Activated naive CD4-positive, alpha-beta T cell treated with Interleukin-2 at 50 U/mL for 16 hours (primary cell): ENCODE measurements around the gene ARNT2.

ENCODE experiments used
- DNase-seq: peaks from one replicate; pipeline ENCODE4 v3.0.0-alpha.2; 2020

ARNT2 gene

GRCh38 chr15:80580536-80581260, 176.5 kb downstream of the ARNT2 start:
- no peak for DNase-seq

- no peak for DNase-seq
These were observed 177.8 kb downstream of the ARNT2 start for GRCh38 chr15:80581976-80582375.

- no peak for DNase-seq
These were observed 178.7 kb downstream of the ARNT2 start for GRCh38 chr15:80582816-80583423.

GRCh38 chr15:80584561-80584964, 180.4 kb downstream of the ARNT2 start:
- DNase-seq = no peak

- DNase-seq = no peak
These were observed 180.9 kb downstream of the ARNT2 start for GRCh38 chr15:80584973-80585525.

GRCh38 chr15:80585544-80586018, 181.4 kb downstream of the ARNT2 start:
- DNase-seq = no peak

GRCh38 chr15:80586161-80586560, 182.0 kb downstream of the ARNT2 start:
- no peak for DNase-seq

GRCh38 chr15:80587007-80587406, 182.8 kb downstream of the ARNT2 start:
- DNase-seq = no peak

GRCh38 chr15:80587816-80588456, 183.8 kb downstream of the ARNT2 start:
- DNase-seq = no peak

GRCh38 chr15:80588801-80589200, 184.6 kb downstream of the ARNT2 start:
- no peak for DNase-seq

GRCh38 chr15:80590761-80591355, 186.7 kb downstream of the ARNT2 start:
- DNase-seq = no peak

GRCh38 chr15:80591471-80591870, 187.3 kb downstream of the ARNT2 start:
- no peak for DNase-seq

GRCh38 chr15:80591938-80592825, 188.0 kb downstream of the ARNT2 start:
- no peak for DNase-seq

- no peak for DNase-seq
These were observed 189.4 kb downstream of the ARNT2 start for GRCh38 chr15:80593486-80594030.

GRCh38 chr15:80594091-80594889, 190.1 kb downstream of the ARNT2 start:
- DNase-seq = no peak

GRCh38 chr15:80595396-80595795, 191.2 kb downstream of the ARNT2 start:
- DNase-seq = no peak

GRCh38 chr15:80596521-80596976, 192.4 kb downstream of the ARNT2 start:
- DNase-seq = no peak

GRCh38 chr15:80597076-80597475, 192.9 kb downstream of the ARNT2 start:
- no peak for DNase-seq

GRCh38 chr15:80599359-80599758, 195.2 kb downstream of the ARNT2 start:
- DNase-seq = no peak

- no peak for DNase-seq
These were observed 196.4 kb downstream of the ARNT2 start for GRCh38 chr15:80600626-80601025.

GRCh38 chr15:80601256-80601655, 197.1 kb downstream of the ARNT2 start:
- no peak for DNase-seq
